Body of pancreas (tissue), 4 donors: ENCODE measurements around the gene ZC3HAV1. TPM values are rescaled to one million over a fixed set of nuclear protein-coding genes. Genes with fewer than 3 reads are reported as not detected.
"Not testable (repeated sequence)": the region's sequence is repeated elsewhere in the genome, so short reads cannot be mapped to it uniquely, and the experiment has no call there.

Source experiments
- ATAC-seq: fragments of 150-250 bp; one replicate; pipeline ENCODE4 v1.9.1; 2016
- DNase-seq, 4 donors: peaks; one replicate each; pipeline ENCODE4 v3.0.0-alpha.2; 2019
- H3K27ac ChIP-seq, 4 donors: fragments of 200-600 bp; sonication (generic); 1 replicate in 3 of 4; 2 replicates in 1 of 4; pipeline versions ENCODE4 v1.5.1 to v1.6.1; 2016 to 2019; ENCODE audit warnings: mild to moderate bottlenecking in 1 of 4, mixed read lengths in 1 of 4, moderate library complexity in 1 of 4
- H3K27me3 ChIP-seq, 2 donors: fragments of 200-600 bp; sonication (generic); one replicate each; pipeline ENCODE4 v1.6.0; 2016; ENCODE audit warnings: mild to moderate bottlenecking in 1 of 2
- H3K36me3 ChIP-seq, 2 donors: fragments of 200-600 bp; sonication (generic); replicated peaks in 1 of 2; 2 replicates each; pipeline ENCODE4 v1.5.1; 2016; ENCODE audit warnings: low read depth in 2 of 2; ENCODE audit not compliant: insufficient read depth in 1 of 2
- H3K4me1 ChIP-seq: fragments of 200-600 bp; sonication (generic); one replicate; pipeline ENCODE4 v1.6.0; 2016
- H3K4me3 ChIP-seq, 2 donors: fragments of 200-600 bp; sonication (generic); 1 replicate in 1 of 2; 2 replicates in 1 of 2; pipeline ENCODE4 v1.5.1; 2016 to 2019
- H3K9me3 ChIP-seq, 3 donors: fragments of 200-600 bp; sonication (generic); 1 replicate in 2 of 3; 2 replicates in 1 of 3; pipeline ENCODE4 v1.5.1; 2016
- CTCF ChIP-seq, 7 experiments: fragments of 450-650 bp in 4 of 7; fragments of 200-600 bp in 3 of 7; sonication (generic) in 3 of 7; IDR thresholded peaks; one replicate each; pipeline ENCODE4 v1.5.1; 2016 to 2019; ENCODE audit warnings: antibody characterized with exemption in 7 of 7
- POLR2A ChIP-seq, 3 donors: fragments of 450-650 bp; IDR thresholded peaks; one replicate each; pipeline ENCODE4 v1.6.1; 2016; ENCODE audit warnings: antibody characterized with exemption in 3 of 3, mild to moderate bottlenecking in 2 of 3
- WGBS, 2 donors: methylation state at CpG; one replicate each; pipeline ENCODE4 v1.1.5; 2017; 5-methylcytosine and 5-hydroxymethylcytosine counted together
- intact Hi-C: fragments of 100-400 bp; cut with DNase I; formaldehyde crosslinking; loops from one replicate; pipeline ENCODE4 v1.15.1; 2023
- total RNA-seq, 2 donors: library from RNA; depleted of rRNA; stranded (reverse); fragments of >200 nt; gene quantifications; one replicate each; pipeline ENCODE4 v1.1.0, GENCODE V29; 2016

The ZC3HAV1 gene
- total RNA-seq, 2 donors from 2014 or later, result 13.5 to 14.5 TPM

- H3K4me1 ChIP-seq, result no peaks in the 10 kb centered on the region
- TF ChIP-seq CTCF (IDR thresholded peaks at IDR 0.05), result no peak
- no peak for TF ChIP-seq POLR2A (IDR thresholded peaks at IDR 0.05)
- no peak overlapping the region for H3K4me3 ChIP-seq
- intact Hi-C loops, result no loop called here
- ATAC-seq, result no peak
- peaks cover 0 to 26% of the 10 kb centered on the region in 2 donors for H3K36me3 ChIP-seq
- no peak for DNase-seq
- no peak overlapping the region for H3K27ac ChIP-seq
- no peaks in the 10 kb centered on the region for H3K27me3 ChIP-seq
- no peaks in the 10 kb centered on the region for H3K9me3 ChIP-seq
Observed at GRCh38 chr7:139081584-139081983, 27.9 kb downstream of the ZC3HAV1 start.

GRCh38 chr7:139080905-139081304, 28.6 kb downstream of the ZC3HAV1 start:
- WGBS, 2 donors, result 76 to 86% methylated on average over 8 of the region's 8 CpGs
- Histone ChIP-seq H3K36me3 (peaks cover 0 to 28% of the 10 kb centered on the region in 2 donors), H3K9me3 (no peaks in the 10 kb centered on the region), H3K4me1 (no peaks in the 10 kb centered on the region), H3K4me3 (no peak overlapping the region), H3K27me3 (no peaks in the 10 kb centered on the region), H3K27ac (no peak overlapping the region)
- ATAC-seq (no peak), DNase-seq (no peak)
- intact Hi-C loops, result no loop called here
- TF ChIP-seq POLR2A (IDR thresholded peaks at IDR 0.05), result no peak
- no peak for TF ChIP-seq CTCF (IDR thresholded peaks at IDR 0.05)

GRCh38 chr7:139079861-139080260, 29.7 kb downstream of the ZC3HAV1 start:
- WGBS, 2 donors, result 95 to 98% methylated on average over 15 of the region's 15 CpGs
- H3K27me3 ChIP-seq, result no peaks in the 10 kb centered on the region
- TF ChIP-seq POLR2A (IDR thresholded peaks at IDR 0.05), result no peak
- intact Hi-C loops, result loop anchor here (5.0 kb wide), 1 partner anchor 193 kb away; no protein-coding TSS in a partner anchor
- no peaks in the 10 kb centered on the region for H3K4me1 ChIP-seq
- no peak overlapping the region for H3K27ac ChIP-seq
- no peaks in the 10 kb centered on the region for H3K9me3 ChIP-seq
- no peak for ATAC-seq
- H3K4me3 ChIP-seq, result no peak overlapping the region
- DNase-seq, result no peak
- H3K36me3 ChIP-seq, result peaks cover 0 to 28% of the 10 kb centered on the region in 2 donors

- no peaks in the 10 kb centered on the region for H3K9me3 ChIP-seq
- H3K27me3 ChIP-seq, result no peaks in the 10 kb centered on the region
- H3K27ac ChIP-seq, result no peak overlapping the region
- no peak for ATAC-seq
- no peaks in the 10 kb centered on the region for H3K4me1 ChIP-seq
- no peak overlapping the region for H3K4me3 ChIP-seq
- intact Hi-C loops, result loop anchor here (5.0 kb wide), 1 partner anchor 192 kb away; no protein-coding TSS in a partner anchor
- 64 to 83% methylated on average over 1 of the region's 1 CpG for WGBS, 2 donors
- no peak for TF ChIP-seq CTCF (IDR thresholded peaks at IDR 0.05)
- no peak for TF ChIP-seq POLR2A (IDR thresholded peaks at IDR 0.05)
- no peak for DNase-seq
- peaks cover 0 to 28% of the 10 kb centered on the region in 2 donors for H3K36me3 ChIP-seq
Observed at GRCh38 chr7:139078911-139079310, 30.6 kb downstream of the ZC3HAV1 start.

- 94 to 100% methylated on average over 1 of the region's 1 CpG for WGBS, 2 donors
Observed at GRCh38 chr7:139078399-139078798, 31.1 kb downstream of the ZC3HAV1 start.

GRCh38 chr7:139077706-139078105, 31.8 kb downstream of the ZC3HAV1 start:
- H3K4me3 ChIP-seq, H3K27ac ChIP-seq, ATAC-seq, H3K27me3 ChIP-seq, H3K4me1 ChIP-seq, H3K9me3 ChIP-seq, DNase-seq: not testable (repeated sequence)
- H3K36me3 ChIP-seq, result peaks cover 2 to 30% of the 10 kb centered on the region in 2 donors
- WGBS, 2 donors, result 89 to 100% methylated on average over 1 to 5 of the region's 5 CpGs
- intact Hi-C loops, result loop anchor here (5.0 kb wide), 1 partner anchor 190 kb away; no protein-coding TSS in a partner anchor

More at GRCh38 chr7:139078399-139078798, 31.1 kb downstream of the ZC3HAV1 start:
- ATAC-seq (no peak), DNase-seq (no peak)
- H3K4me3 ChIP-seq, result no peak overlapping the region
- no peak overlapping the region for H3K27ac ChIP-seq
- no peaks in the 10 kb centered on the region for H3K27me3 ChIP-seq
- H3K9me3 ChIP-seq, result no peaks in the 10 kb centered on the region
- H3K4me1 ChIP-seq, result no peaks in the 10 kb centered on the region
- H3K36me3 ChIP-seq, result peaks cover 0 to 30% of the 10 kb centered on the region in 2 donors
- intact Hi-C loops, result loop anchor here (5.0 kb wide), 1 partner anchor 191 kb away; no protein-coding TSS in a partner anchor
- TF ChIP-seq CTCF (IDR thresholded peaks at IDR 0.05) (no peak), POLR2A (IDR thresholded peaks at IDR 0.05) (no peak)
